PC-9 (cell line): ENCODE data around the gene SPRY4.

Experiments used
- EZH2 ChIP-seq: fragments of 200-600 bp; sonication (generic); IDR thresholded peaks from 2 replicates; pipeline ENCODE4 v1.8.0; 2017; ENCODE audit warnings: antibody characterized with exemption, low read depth
- TF ChIP-seq, protein P1 (sequence below): fragments of 200-600 bp; sonication (generic); conservative IDR thresholded peaks from 2 replicates; pipeline ENCODE4 v1.6.1; 2017; ENCODE audit warnings: mixed run types, antibody characterized with exemption, mild to moderate bottlenecking, moderate library complexity

- TF ChIP-seq, protein P1, sequence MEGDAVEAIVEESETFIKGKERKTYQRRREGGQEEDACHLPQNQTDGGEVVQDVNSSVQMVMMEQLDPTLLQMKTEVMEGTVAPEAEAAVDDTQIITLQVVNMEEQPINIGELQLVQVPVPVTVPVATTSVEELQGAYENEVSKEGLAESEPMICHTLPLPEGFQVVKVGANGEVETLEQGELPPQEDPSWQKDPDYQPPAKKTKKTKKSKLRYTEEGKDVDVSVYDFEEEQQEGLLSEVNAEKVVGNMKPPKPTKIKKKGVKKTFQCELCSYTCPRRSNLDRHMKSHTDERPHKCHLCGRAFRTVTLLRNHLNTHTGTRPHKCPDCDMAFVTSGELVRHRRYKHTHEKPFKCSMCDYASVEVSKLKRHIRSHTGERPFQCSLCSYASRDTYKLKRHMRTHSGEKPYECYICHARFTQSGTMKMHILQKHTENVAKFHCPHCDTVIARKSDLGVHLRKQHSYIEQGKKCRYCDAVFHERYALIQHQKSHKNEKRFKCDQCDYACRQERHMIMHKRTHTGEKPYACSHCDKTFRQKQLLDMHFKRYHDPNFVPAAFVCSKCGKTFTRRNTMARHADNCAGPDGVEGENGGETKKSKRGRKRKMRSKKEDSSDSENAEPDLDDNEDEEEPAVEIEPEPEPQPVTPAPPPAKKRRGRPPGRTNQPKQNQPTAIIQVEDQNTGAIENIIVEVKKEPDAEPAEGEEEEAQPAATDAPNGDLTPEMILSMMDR, result no peak
- no peak for TF ChIP-seq EZH2
These were observed 2.5 kb upstream of the SPRY4 start for GRCh38 chr5:142327111-142327842.
